Nucleus accumbens (tissue), 56 donors: ENCODE measurements around the gene ALKBH7.
"Not testable (repeated sequence)": the region's sequence is repeated elsewhere in the genome, so short reads cannot be mapped to it uniquely, and the experiment has no call there.

ENCODE experiments used
- DNase-seq, 56 donors: peaks; one replicate each; lab custom pipeline; 2025; lab: John Stamatoyannopoulos, UW

Gene ALKBH7

DNA sequence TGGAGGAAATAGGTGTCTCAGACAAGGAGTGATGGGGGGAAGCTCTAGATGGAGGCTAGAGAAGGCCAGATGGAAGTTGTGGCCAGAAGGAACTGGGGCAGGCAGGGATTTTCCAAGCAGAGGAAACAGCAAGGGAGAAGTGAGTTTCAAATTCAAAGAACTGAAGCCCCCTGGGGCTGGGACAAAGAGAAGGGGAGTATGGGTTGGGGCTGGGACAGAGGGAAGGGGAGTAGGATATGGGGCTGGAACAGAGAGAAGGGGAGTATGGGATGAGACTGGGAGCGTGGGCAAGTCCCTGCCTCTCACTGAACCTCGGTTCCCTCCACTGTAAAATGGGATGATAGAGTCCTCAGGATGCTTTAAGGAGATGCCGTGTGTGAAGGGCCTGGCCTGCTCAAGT is 22.2 kb downstream of the ALKBH7 start:
- no peak for DNase-seq

DNA sequence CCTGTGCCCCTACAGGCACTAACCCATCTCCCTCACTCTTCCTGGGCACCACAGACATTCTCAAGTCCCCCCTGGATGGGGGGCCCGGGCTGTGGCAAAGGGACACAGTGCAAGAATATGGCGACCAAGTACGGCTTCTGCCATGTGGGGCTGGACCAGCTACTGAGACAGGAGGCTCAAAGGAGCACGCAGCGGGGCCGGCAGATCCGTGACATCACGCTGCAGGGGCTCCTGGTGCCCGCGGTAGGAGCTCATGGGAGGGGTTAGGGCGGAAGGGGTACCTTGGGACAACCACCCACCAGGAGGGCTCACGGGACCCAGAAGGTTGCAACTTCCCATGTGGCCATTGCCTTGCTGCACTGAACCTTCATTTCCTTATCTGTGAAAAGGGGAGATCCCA is 23.7 kb downstream of the ALKBH7 start:
- DNase-seq: no peak

DNA sequence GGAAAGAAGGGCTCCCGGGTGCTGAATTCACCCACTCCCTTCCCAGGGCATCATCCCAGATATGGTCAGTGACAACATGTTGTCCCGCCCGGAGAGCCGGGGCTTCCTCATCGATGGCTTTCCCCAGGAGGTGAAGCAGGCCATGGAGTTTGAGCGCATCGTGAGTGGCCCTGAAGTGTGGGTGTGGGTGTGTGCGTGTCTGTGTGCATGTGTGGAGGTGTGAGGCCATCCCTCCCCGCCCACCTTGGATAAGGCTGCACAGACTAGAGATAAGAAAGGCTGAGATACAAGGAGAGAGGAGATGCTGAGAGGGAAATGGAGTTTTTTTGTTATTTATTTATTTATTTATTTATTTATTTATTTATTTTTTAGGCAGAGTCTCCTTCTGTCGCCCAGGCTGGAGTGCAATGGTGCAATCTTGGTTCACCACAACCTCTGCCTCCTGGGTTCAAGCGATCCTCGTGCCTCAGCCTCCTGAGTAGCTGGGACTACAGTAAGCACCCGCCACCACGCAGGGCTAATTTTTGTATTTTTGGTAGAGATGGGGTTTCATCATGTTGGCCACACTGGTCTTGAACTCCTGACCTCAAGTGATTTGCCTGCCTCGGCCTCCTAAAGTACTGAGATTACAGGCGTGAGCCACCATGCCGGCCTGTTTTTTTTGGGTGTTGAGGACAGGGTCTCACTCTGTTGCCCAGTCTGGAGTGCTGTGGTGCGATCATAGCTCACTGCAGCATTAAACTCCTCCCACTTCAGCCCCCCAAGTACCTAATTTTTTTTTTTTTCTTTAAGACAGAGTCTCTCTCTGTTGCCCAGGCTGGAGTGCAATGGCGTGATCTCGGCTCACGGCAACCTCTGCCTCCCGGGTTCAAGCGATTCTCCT is 27.7 kb downstream of the ALKBH7 start:
- DNase-seq: not testable (repeated sequence)

DNA sequence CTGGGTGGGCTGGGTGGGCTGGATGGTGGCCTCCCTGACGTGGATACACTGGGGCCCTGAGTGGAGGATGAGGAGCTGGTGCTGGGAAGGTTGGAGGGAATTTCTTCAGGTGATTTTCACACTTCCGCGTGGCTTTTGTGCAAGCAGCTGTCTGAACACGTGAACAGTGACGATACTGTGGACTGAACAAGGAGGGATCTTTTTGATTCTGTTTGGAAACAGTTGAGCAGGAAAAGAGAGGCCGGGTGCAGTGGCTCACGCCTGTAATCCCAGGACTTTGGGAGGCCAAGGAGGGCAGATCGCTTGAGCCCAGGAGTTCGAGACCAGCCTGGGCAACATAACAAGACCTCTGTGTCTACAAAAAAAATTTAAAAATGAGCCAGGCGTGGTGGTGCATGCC is 29.5 kb downstream of the ALKBH7 start:
- no peak for DNase-seq

DNA sequence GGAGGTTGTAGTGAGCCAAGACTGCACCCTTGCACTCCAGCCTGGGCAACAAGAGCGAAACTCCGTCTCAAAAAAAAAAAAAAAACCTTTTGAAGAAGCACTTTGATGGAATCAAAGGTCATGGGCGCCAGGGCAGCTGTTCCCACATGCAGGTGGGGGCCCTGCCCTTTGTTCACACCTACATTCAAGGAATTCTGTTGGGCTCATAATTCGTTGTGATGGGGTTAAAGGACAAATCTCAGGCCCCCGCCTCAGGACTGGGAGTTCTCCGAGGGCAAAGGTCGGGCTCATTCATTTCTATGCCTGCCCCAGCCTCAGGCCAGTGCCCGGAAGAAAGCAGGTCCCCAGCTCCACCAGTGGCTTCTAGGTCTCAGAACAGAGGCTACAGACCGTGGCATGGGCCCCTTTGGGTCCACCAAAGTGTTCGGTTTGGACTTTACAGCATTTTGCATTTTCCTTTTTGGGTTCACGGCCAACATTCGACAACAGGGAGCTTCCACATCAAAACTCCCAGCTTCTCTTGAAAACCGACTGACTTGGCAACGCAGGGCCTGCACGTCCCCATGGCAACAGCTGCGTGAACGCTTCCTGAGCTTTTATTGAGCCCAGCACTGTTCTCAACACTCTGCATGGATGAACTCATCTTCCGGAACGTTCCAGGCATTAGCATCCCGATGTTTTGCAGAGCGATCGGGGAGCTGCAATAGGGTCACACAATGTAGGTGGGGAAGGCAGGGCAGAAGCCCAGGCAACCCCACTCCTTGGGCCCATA is 30.4 kb downstream of the ALKBH7 start:
- DNase-seq: peak in 52 of 56 donors; percentile 17 to 93 (median 68)

DNA sequence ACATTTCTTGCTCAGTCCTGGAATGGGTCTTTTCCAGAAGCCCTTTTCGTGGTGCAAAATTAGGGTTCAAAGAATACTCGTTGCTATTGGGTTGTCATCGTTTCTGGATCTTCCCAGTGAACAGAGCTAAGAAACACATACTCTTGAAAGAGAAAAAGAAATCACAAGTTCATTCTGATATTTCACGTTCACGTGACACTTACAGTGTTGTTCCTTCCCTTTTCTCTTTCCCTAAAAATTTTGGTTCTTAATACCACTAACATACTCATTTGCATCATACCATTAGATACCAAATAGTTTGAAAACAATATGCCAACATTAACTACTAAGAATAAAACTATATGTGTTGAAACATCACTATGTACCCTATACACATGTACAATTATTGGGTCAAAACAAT is 33.8 kb downstream of the ALKBH7 start:
- DNase-seq: no peak

DNA sequence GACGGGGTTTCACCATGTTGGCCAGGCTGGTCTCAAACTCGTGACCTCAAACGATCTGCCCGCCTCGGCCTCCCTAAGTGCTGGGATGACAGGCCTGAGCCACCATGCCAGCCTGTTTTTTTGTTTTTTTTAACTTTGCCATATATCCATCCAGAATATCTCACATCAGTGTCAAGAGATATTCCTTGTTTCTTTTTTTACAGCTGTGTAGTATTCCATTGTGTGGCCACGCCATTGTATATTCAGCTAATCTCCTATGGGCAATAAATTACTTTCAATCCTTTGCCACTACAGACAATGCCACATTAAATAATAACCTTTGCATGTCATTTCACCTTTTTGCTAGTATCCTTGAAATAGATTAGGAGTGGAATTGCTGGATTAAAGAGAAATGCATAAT is 36.8 kb downstream of the ALKBH7 start:
- DNase-seq: no peak

DNA sequence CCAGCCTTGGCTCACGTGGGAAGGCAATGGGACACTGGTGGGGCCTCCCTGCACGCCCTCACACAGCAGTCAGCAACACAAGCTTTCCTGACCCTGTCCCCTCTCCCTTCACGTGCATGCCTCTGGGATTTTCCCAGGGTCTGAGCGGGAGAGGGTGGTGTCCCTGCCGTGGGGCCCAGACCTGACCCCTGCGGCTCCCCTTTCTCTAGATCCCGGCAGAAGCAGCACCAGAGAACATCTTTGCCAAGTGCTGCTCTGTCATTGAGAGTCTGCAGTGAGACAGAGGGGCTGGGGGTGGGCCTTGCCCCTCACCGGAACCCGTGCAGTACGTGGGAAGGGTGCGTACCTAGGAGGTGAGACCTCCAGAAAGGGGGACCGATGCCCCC is 39.5 kb downstream of the ALKBH7 start:
- DNase-seq: no peak

DNA sequence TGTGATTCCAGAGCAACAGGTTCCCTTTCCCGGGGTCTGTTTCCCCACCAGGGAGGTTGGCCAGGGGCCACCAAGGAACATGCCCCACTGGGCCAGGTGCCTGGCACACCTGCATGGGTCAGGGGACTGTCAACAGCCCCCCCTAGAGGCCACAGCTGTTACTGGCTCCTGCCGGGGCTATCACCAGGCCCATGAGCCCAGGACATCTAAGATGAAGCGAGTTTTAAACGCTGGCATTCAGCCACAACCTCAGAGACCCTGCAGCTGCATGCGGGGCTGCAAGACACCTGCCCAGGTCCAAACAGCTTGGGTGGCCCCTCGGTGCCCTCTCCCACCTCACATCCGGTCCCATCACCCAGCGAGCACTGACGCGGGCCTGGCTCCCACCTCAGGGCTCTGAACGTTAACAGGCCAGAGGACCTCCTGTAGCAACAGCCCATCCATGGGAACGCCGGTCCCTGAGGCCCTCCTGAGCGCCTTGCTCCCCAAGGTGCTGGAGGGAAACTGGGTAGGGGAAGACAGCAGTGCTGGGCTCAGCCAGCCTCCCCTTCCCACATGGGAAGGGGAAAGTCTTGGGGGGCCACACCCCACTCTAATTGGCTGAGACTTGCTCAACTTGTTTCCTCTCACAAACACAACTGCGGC is 40.0 kb downstream of the ALKBH7 start:
- peak in 3 of 56 donors; percentile 3 to 22 (median 8) for DNase-seq

DNA sequence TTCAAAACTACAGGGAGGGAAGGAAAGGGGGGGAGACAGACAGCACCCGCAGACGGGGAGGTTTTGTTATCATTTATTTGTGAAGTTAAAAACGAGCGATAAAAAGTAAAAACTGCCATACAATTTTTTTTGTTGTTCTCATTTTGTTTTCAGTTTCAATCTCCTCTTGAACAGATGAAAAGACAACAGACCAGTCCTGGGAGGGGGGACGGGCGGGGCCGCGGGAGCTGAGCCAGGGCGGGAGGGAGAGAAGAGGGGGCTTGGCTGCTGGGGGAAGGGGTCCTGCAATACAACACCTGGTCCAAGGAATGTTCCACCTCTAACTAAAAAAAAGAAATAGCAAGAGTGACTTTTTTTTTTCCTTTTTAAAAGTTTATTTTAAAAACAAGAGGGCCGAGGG is 40.7 kb downstream of the ALKBH7 start:
- DNase-seq: no peak

DNA sequence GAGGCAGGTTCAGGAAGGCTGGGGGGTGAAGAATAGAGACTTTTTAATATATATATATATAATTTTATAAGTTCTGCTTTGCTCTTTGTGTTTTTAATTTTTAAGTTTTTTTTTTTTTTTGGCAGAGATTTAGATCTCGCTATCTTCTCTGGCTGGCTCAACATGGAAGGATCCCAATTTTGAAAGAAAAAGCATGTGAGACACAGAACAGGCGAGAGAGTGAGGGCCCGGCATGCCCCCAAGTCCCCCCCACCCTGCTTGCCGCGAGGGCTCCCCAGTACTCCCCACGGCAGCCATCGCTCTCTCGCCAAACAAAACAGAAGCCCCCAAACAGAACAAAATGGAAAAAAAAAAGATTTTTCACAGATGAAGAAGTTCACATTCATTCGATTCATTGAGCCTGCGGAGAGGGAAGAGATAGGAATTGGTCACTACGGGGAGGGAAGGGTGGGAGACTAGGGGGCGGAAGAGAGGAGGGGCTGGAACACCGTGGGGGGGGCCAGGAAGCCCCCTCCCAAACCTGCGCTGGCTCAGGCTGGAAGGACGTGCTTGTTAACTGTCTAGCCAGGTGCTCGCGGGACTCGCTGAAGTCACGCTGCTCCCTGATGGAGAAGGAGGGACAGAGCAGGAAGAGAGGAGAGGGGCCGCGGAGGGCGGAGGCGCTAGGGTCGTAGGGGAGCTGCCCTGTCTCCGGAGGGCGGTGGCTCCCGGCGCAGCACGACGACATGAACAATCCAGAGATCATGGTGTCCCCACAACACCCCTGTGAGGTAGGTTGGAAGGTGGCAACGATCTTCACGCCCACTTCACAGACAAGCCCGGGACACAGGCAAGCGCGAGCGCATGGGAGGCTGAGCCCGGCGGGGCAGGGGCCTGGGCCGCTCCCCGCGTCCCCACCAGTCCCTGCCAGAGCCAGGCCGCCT is 41.4 kb downstream of the ALKBH7 start:
- DNase-seq: no peak

DNA sequence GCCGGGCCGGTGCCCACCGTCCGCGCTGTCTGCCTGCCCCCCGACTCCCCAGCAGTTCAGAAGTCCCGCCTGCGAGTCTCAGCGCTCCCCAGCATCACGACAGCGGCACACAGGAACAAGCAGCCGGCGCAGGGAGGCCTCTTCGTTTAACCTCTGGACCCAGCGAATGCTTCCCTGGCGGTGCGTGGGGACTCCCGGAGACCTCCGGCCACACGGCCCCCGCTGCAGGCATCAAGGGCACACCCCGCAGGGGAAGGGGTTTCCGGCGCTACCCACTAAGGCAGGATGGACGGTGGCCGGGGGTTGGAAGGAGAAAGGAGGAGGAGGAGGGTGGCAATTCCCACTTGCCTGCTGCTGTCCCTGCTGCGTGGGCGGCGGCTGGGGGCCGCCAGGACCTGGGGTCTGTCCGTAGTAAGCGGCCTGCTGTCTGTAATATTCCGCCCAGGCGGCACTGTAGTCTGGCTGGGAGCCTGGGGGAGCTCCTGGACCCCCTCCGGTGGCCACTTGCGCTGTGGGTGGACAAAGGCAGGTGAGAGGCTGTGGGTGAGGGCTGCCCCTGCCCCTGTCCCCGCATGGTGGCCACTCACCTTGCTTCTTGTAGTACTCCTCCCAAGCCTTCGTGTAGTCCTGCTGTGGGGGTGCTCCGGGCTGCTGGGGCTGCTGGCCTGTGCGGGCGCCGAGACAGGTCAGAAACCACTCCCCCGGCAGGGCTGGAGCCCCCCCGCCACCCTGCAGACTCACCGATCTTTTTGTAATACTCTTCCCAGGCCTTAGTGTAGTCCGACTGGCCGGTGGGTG is 42.4 kb downstream of the ALKBH7 start:
- DNase-seq: no peak

DNA sequence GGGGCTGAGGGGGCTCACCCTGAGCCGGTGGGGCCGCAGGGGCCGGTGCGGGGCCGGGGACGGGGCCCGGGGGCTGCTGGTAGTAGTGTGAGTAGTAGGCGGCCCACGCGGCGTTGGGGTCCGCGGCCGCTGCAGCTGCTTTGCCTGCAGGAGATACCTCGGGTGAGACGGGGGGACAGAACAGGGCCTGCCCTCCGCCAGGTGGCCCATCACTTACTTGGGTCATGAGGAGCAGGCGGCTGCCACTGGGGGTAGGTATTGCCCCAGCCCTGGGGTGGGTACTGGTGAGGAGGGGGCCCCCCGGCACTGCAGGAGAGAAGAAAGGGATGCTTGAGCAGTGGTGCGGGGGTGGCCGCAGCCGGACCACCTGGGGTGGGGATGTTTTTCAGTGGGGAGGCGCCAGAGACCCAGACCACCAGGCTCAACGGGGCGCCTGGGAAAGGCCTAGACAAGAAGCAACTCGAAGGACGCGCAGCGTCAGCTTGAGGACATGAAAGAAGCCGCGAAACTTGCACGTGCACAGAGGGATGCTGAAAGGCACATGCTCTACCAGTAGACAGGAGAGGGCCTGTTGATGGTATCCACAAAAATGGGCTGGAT is 43.1 kb downstream of the ALKBH7 start:
- no peak for DNase-seq

DNA sequence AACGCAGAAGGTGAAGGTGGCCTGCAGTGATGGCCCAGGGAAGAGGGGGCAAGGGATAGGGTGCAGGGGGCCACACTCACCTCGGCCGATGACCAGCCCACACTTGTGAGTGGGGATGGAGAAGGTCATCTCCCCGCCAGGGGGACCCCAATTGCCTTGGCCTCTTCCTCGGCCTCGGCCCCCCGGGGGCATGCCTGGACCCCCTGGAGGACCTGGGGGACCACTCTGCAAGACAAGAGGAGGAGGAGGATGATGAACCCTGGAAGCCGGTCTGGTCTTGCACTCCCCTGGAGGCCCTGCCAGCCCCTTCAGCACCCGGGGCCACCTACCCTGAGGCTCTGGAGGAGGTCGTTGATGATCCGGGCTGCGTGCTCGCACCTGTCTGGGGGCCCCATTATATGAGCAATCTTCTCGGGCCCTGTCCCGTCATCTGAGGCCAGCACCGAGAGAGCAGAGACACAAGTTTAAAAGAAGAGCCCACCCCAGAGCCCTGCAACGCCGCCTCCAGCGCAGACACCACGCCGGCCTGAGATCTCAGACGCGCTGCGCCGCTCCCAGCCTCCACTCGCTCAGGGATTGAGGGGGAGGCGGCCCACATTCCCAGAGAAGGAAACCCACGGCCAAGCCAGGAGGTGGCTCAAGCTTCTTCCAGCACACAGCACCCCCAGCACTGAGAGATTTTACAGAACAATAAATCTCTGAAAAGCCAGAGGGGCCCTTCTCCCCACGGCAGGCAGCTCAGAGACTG is 44.2 kb downstream of the ALKBH7 start:
- DNase-seq: peak in 2 of 56 donors; percentile 18 to 20

DNA sequence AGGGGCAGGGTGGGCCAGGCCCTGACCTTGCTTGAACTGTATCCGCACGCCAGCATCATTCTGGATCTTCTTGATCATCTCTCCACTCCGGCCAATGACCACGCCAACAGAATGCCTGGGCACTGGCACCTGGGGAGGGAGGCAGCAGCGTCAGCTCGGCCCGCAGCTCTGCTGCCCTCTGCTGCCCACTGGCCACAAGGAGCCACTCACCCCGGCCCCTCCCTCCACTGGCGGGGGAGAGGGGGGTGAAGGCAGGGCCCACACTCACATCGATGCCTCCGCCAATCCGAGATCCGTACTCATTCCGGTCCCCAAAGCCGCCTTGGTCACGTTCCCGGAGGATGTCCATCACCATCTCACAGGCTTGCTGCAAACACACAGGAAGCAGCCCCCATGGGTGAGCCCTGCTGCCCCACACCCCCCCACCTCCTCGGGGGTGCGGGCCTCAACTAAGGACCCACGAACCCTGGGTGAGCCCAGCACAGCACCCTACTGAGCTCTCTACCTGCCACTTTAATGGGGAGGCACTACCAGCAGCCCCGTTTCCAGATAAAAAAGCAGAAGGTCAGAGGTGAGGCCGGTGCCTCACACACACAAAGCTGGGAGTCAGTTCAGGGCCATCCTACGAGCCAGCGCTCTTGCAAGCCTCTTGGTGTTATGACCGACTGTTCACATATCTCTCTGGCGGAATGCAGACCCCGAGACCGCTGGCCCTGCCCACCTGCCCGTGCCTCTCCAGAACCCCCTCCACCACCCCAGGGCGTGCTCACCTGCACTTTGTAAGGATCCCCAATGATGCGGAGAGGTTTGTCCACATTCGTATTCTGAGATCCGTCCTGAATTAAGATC is 45.3 kb downstream of the ALKBH7 start:
- peak in 39 of 56 donors; percentile 2 to 75 (median 37) for DNase-seq

DNA sequence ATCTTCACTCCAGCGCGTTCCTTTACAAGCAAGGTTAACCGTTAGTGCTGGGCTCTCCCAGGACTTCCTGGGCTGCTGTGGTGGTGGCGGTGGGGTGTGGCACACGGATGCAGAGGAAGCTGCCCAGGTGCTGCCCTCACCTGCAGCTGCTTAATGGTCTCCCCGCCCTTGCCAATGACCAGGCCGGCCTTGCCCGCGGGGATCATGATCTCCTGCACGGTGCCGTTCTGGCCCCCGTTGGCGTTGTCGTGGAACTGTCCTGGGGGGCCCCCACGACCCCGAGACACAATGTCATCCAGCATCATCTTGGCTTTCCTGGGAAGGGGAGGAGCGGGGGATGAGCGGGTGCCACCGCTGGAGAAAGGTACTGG is 46.0 kb downstream of the ALKBH7 start:
- no peak for DNase-seq
